ENCODE measurements around the gene PIBF1.

PIBF1 gene

DNA sequence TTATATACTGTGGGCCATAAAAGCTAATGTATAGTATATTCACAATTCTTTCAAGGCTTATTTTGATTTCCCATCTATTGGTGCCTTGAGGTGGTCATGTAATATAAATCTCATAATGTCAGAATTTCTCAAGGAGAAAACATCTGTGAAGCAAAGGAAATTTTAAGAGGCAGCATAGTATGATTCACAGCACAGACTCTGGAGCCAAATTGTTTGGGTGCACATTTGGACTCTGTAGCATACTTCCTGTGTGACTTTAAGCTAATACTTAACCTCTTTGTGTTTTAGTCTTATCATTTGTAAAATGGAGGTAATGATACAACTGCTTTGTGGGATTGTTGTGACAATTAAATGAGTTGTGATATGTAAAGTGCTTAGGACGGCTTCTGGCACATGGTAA, 67.6 kb downstream of the PIBF1 start:
- Histone ChIP-seq H3K4me3 (IDR thresholded peaks at IDR 0.05; ENCODE audit: insufficient read depth, low read depth, low read length) (no peak overlapping the region), H3K79me2 (ENCODE audit: insufficient read depth, low read depth) (no peaks in the 10 kb centered on the region), H2AFZ (ENCODE audit: low read depth) (no peak overlapping the region), H3K9ac (no peak overlapping the region), H3K27me3 (ENCODE audit: insufficient read depth, low read depth) (no peaks in the 10 kb centered on the region), H3K4me1 (ENCODE audit: low read depth, poor library complexity, severe bottlenecking) (no peaks in the 10 kb centered on the region), H3K27ac (no peak overlapping the region), H3K36me3 (ENCODE audit: insufficient read depth) (no peaks in the 10 kb centered on the region), H3K4me2 (no peak overlapping the region), H4K20me1 (ENCODE audit: insufficient read depth) (no peaks in the 10 kb centered on the region)
- TF ChIP-seq, protein P1, sequence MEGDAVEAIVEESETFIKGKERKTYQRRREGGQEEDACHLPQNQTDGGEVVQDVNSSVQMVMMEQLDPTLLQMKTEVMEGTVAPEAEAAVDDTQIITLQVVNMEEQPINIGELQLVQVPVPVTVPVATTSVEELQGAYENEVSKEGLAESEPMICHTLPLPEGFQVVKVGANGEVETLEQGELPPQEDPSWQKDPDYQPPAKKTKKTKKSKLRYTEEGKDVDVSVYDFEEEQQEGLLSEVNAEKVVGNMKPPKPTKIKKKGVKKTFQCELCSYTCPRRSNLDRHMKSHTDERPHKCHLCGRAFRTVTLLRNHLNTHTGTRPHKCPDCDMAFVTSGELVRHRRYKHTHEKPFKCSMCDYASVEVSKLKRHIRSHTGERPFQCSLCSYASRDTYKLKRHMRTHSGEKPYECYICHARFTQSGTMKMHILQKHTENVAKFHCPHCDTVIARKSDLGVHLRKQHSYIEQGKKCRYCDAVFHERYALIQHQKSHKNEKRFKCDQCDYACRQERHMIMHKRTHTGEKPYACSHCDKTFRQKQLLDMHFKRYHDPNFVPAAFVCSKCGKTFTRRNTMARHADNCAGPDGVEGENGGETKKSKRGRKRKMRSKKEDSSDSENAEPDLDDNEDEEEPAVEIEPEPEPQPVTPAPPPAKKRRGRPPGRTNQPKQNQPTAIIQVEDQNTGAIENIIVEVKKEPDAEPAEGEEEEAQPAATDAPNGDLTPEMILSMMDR (conservative IDR thresholded peaks at IDR 0.05; ENCODE audit: low read depth, low read length), result no peak

DNA sequence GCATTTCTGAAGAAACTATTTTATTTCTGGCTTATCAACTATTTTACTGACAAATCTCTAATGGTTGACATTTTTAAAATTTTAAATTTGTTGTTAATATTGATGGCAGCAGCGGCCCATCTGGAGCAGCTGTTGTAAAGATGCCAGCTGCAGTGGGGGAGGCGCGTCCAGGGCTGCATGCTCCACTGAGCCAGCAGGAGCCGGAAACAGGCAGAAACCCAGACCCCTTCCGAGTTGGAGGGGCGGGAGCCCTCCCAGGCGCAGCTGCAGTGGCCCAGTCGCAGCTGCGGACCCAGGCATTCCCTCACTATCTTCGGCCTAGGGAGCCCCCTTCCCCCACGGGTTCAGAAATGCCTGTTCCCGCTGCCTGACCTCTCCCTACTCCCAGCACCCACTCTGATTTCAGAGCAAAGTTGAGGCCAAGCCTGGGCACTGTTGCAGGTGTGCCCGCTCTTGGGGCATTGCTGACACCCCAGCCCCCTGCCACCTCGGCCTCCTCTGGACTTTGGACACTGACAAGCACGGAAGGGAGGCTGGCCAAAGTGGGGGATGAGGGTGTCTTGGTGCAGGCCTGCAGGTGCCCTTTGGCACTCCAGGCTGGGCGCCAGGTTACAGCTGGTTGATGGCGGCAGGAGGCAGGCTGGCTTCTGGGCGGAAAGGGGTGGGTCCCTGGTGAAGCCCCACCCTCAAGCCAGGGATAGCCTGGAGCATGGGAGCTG, 69.2 kb downstream of the PIBF1 start:
- no peak overlapping the region for H3K4me2 ChIP-seq
- H4K20me1 ChIP-seq (ENCODE audit: insufficient read depth), result no peaks in the 10 kb centered on the region
- no peaks in the 10 kb centered on the region for H3K27me3 ChIP-seq (ENCODE audit: insufficient read depth, low read depth)
- H3K4me3 ChIP-seq (IDR thresholded peaks at IDR 0.05; ENCODE audit: insufficient read depth, low read depth, low read length), result no peak overlapping the region
- TF ChIP-seq, protein P1 (conservative IDR thresholded peaks at IDR 0.05; ENCODE audit: low read depth, low read length), result no peak
- no peak overlapping the region for H2AFZ ChIP-seq (ENCODE audit: low read depth)
- no peaks in the 10 kb centered on the region for H3K36me3 ChIP-seq (ENCODE audit: insufficient read depth)
- no peaks in the 10 kb centered on the region for H3K79me2 ChIP-seq (ENCODE audit: insufficient read depth, low read depth)
- H3K4me1 ChIP-seq (ENCODE audit: low read depth, poor library complexity, severe bottlenecking), result no peaks in the 10 kb centered on the region
- H3K27ac ChIP-seq, result no peak overlapping the region
- H3K9ac ChIP-seq, result no peak overlapping the region

DNA sequence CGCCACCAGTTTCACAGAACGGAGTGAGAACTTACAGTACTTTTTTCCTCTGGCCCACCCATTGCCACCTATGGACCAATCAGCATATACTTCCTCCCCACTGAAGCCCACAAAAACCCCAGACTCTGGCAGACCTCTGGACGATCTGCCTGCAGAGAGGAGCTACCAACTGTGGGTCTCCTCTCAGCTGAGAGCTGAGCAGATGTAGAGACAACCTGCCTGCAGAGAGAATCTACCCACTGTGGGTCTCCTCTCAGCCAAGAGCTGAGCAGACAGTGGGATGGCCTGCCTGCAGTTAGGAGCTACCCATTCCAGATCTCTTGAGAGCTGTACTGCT, 69.7 kb downstream of the PIBF1 start:
- no peak overlapping the region for H3K4me2 ChIP-seq
- no peaks in the 10 kb centered on the region for H3K79me2 ChIP-seq (ENCODE audit: insufficient read depth, low read depth)
- H4K20me1 ChIP-seq (ENCODE audit: insufficient read depth), result no peaks in the 10 kb centered on the region
- no peak overlapping the region for H3K4me3 ChIP-seq (IDR thresholded peaks at IDR 0.05; ENCODE audit: insufficient read depth, low read depth, low read length)
- no peaks in the 10 kb centered on the region for H3K36me3 ChIP-seq (ENCODE audit: insufficient read depth)
- no peaks in the 10 kb centered on the region for H3K4me1 ChIP-seq (ENCODE audit: low read depth, poor library complexity, severe bottlenecking)
- H3K27me3 ChIP-seq (ENCODE audit: insufficient read depth, low read depth), result no peaks in the 10 kb centered on the region
- H3K27ac ChIP-seq, result no peak overlapping the region
- H3K9ac ChIP-seq, result no peak overlapping the region
- no peak overlapping the region for H2AFZ ChIP-seq (ENCODE audit: low read depth)
- TF ChIP-seq, protein P1 (conservative IDR thresholded peaks at IDR 0.05; ENCODE audit: low read depth, low read length), result no peak

DNA sequence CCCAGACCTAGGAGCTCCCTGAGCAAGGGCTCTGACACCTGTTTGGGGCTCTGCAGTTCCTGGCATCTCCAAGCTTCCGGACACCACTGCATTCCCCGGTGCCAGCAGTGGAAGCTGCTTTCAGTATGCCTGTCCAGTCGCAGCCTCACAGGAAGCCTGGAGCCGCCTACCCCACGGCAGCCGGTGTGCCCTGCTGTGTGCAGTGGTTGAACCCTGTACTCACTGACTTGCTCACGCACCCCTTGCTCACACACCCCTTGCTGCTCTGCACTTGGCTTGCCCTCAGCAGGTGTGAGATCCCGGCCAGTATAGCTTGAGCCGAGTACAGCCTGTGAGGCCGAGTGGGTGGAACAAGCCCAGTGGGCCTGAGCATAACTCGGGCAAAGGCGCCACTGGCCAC, 70.3 kb downstream of the PIBF1 start:
- Histone ChIP-seq H3K4me2 (no peak overlapping the region), H3K4me3 (IDR thresholded peaks at IDR 0.05; ENCODE audit: insufficient read depth, low read depth, low read length) (no peak overlapping the region), H3K79me2 (ENCODE audit: insufficient read depth, low read depth) (no peaks in the 10 kb centered on the region), H2AFZ (ENCODE audit: low read depth) (no peak overlapping the region), H4K20me1 (ENCODE audit: insufficient read depth) (no peaks in the 10 kb centered on the region), H3K27me3 (ENCODE audit: insufficient read depth, low read depth) (no peaks in the 10 kb centered on the region), H3K9ac (no peak overlapping the region), H3K27ac (no peak overlapping the region), H3K36me3 (ENCODE audit: insufficient read depth) (no peaks in the 10 kb centered on the region), H3K4me1 (ENCODE audit: low read depth, poor library complexity, severe bottlenecking) (no peaks in the 10 kb centered on the region)
- TF ChIP-seq, protein P1 (conservative IDR thresholded peaks at IDR 0.05; ENCODE audit: low read depth, low read length), result no peak

All from KMS-11 (cell line).